Measurements from ENCODE around the gene USP25.

The USP25 gene

DNA sequence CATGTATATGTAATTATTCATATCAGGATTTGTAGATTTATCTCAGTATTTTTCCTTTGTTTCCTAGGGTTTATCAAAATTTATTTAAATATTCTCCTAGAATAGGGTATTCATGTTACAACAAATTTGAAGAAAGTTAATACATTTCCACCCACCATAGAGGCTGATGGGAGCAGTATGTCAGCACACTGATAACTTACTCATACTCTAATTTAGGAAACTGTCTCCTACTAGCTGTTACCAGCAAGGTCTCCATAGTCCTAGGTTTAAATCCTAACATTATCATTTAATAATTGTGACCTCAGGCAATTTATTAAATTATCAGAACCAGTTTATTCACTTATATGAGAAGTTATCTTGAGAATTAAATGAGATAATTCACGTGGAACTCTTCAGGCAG is 127.0 kb downstream of the USP25 start:
- DNase-seq (ENCODE audit: low read depth, low spot score): no peak

DNA sequence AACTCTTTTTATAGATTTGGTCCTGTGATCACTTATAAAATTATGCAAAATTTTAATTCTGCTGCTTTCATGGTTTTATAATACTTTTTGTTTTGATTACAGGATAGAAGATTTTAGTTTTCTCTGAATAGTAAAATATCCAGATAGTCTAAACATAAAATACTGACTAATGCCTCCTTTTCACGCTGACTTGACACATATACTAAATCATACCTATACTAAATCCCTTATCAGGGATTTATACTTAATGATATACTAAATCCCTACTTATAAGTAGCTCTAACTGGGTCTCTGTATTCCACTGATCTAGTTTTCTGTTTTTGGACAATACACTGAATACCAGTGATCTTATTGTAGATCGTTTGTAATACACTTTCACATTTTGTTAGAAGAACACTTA is 128.0 kb downstream of the USP25 start:
- no peak for DNase-seq (ENCODE audit: low read depth, low spot score)

DNA sequence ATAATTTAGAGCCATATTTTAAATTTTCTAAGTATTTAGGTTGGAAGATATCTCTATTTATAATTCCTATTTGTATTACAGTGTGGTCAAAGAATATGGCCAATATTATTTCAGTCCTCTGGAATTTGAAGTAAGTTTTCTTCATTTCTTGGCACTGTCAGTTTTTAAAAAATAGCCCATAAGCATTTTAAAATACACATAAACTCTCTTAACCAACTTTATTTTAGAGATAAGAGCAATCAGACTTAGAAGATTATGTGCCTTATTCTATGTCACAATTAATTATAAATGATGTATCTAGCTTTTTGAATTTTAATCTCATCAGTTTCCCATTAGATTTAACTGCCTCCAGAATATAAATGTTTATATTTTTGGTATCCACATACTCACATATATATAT is 130.8 kb downstream of the USP25 start:
- no peak for DNase-seq (ENCODE audit: low read depth, low spot score)

DNA sequence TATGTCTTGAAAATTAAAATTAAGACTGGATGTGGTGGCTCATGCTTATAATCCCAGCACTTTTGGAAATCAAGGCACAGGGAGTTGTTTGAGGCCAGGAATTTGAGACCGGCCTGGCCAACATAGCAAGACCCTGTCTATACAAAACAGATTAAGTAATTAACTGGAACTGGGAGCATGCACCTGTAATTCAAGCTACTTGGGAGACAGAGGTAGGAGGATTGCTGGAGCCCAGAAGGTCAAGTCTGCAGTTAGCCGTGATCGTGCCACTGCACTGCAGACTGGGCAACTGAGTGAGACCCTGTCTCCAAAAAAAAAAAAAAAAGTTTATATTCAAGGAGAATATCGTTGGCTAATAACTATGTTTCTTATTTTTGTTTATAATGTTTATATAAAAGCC is 139.2 kb downstream of the USP25 start:
- DNase-seq (ENCODE audit: low read depth, low spot score): no peak

DNA sequence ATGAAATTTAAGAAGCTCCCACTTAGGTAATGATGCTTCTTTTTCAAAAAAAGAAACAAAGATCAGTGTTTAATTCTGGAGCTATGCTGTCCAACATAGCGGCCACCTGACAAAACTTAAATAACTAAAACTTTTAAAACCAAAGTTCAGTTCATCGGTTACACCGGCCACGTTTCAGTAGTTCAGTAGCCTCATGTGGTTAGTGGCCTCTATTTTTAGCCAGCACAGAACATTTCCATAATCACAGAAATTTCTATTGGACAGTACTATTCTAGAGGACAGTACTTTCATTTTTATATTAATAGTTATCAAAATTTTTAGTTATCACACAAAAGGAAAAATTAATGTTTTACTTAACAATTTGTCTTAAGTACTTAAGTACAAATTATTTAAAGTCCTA is 141.0 kb downstream of the USP25 start:
- DNase-seq (ENCODE audit: low read depth, low spot score): no peak

DNA sequence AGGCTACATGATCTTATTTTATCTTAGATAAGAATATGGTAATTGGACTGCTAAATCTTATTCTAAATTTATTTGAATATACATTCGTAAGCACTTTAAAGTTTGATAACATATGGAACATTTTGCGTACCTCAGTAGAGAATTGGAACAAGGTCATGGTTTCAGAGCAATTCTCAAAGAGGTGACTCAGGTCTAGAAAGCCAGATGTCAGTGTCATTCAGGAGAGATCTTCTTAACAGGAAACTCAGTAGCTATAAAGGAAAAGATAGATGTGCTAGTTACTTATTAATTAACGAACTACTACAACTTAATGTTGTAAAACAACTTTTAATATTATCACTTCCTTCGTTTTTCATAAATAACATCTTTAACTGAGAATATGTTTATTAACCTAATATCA is 142.5 kb downstream of the USP25 start:
- no peak for DNase-seq (ENCODE audit: low read depth, low spot score)

DNA sequence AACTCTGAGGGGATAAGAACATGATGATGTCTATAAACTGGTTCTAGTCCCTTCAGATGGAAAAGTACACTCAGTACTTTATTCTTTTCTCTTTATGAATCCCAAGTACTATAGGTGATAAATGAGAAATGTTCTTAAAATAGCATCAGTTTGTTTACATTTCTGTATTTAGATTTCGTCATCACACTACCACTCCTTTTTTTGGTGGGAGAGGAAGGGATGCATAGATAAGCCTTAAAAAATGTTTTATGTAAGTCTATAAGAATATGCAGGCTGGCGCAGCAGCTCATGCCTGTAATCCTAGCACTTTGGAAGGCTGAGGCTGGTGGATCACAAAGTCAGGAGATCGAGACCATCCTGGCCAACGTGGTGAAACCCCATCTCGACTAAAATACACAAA is 144.8 kb downstream of the USP25 start:
- no peak for DNase-seq (ENCODE audit: low read depth, low spot score)

DNA sequence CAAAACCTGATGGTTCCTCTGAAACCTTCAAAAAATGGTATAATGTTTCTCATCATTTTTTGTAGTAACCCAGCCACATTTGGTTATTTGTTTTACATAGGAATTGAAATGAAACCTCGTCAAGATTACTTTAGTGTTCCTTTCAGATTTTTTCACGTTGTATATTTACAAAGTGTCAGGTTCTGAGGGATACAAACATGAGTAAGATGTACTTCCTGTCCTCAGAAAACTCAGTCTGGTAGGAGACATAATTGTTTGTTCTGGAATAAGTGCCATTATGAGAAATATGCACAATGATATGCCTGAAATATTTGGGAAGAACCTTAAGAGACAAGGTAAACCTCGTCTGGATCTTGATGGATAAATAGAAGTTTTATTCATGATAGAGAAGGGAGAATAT is 145.5 kb downstream of the USP25 start:
- no peak for DNase-seq (ENCODE audit: low read depth, low spot score)

DNA sequence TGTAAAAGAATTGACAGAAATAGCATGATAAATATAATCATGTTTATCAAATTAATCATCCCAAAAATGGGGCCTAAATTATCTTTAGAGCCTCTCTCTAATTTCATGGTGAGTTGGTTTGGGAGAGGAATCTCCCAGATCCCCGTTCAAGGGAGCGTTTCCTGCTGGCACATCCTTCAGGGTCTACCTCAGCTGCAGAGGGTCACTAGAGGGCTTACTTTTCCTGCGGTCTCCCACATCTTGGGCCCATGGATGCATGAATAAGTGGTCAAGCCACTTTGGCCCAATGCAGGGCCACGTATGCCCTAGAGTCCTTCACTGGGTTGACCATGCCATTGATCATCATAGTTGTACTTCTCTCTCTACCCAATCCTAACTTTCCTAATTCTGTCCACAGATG is 164.1 kb downstream of the USP25 start:
- DNase-seq (ENCODE audit: low read depth, low spot score): no peak

DNA sequence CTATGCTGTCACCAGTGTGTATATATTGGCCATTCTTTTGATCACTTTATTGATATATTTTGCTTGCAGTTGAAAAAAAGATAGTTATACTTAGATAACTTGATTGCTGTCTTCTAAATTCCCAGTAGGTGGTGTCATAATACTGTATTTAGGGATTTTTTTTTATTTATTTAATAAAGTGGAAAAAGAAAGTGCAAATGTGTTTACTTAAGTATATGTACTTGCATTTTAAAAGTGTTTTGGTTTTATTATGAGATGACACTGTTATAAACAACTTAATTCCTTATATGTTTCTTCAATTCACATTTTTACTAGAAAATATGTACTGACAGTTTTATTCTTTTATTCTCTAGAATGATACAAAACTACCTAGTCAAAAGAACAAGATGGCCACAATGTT is 164.8 kb downstream of the USP25 start:
- no peak for DNase-seq (ENCODE audit: low read depth, low spot score)

DNA sequence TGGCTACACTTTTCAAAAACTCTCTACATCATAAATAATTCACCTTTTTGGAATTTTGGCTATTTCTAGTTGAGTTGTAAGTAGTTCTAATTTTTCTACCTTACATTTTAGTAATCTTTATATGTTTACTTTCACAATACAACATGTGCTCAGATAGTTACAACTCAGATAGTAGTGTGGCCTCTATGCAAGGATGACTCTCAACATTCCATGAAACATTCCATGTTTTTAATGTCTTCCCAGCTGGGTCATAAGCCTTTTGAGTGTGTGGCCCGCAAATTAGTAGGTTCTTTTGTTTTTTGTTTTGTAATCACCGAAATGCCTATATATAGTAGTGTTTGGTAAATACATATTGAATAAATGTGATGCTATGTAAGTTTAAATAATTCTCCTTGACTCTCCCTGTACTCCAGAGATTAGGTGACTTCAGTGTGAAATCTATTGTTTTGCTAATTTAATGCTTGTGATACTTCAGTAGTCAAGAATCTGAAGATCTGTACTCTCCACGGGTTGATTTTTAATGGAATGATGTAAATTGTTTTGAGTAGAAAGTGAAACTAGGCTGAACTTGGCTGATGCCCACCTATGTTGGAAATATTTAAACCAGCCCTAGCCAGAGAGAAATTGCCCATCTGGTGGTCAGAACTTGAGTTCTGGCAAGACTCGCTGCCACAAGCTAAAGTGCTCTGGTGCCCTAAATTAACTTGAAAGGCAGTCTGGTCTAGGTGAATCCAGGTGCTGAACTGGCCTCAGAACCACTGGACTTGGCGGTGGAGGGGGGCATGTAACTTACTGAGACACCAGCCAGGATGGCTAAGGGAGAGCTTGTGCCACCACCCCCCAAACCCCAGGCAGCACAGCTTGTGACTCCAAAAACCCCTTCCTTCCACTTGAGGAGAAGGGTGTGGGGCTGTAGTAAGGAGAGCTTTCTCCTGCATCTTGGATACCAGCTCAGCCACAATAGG is 165.6 kb downstream of the USP25 start:
- DNase-seq (ENCODE audit: low read depth, low spot score): no peak

DNA sequence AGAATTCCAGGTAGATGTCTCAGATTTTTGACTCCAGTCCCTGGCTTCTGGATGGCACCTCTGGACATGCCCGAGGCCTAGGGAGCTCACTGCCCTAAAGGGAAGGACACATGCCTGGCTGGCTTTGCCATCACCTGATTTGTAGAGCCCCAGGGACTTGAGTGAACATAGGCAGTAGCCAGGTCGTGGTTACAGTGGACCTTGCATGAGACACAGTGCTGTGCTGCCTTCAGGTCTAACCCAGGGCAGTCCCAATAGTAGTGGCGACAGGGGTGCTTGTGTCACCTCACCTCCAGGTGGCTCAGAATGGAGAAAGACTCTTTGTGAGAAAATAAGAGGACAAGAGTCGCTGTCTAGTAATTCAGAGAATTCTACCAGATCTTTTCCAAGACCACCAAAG is 166.7 kb downstream of the USP25 start:
- DNase-seq (ENCODE audit: low read depth, low spot score): no peak

DNA sequence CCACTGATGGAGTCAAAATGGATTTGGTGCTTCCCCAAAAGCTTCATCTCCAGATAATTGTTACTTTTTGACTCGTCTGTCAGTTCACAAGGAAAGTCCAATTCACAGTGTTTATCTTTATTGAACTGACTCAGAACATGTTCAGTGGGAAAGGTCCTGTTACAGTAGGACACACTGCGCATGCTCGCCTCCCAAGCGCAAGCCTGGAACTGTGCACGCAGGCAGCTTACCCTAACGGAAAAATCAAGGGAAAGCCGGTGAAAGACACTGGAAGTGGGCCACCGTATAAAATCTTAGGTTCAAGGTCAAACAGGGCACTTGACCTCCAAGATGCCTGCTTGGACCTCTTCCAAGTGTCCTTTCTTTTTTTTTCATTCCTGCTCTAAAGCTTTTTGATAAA is 174.6 kb downstream of the USP25 start:
- DNase-seq (ENCODE audit: low read depth, low spot score): no peak

DNA sequence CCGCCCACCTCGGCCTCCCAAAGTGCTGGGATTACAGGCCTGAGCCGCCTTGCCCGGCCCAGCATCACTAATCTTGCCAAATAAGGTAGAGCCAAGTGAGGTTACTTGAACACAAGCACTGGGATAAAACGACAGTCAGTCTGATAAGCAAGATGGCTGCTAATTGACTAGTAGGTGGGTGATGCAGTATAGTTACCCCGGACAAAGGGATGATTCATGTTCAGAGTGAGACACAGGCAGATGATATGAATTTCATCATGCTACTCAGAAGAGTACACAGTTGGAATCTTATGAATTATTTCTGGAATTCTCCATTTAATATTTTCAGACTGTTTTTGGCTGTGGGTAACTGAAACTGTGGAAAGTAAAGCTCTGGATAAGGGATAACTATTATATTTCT is 178.4 kb downstream of the USP25 start:
- DNase-seq (ENCODE audit: low read depth, low spot score): no peak

DNA sequence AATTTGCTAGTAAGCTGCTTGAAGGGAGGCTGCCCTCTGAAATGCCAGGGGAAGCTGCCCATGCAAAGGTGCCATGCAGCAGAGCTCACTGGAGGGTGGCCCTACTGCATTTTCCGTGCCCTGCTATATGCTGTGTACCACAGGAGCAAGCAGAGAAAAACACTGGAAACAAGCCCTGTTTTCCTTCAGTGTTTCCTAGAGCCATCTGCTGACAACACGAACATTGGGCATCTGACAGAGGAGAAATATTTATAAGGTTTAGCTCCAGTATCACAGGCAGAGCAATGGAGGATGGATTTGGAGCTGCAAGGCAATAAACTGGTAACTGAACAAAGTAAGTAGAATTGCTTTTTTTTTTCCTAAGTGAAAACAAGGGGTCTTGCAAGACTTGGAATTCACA is 198.4 kb downstream of the USP25 start:
- DNase-seq (ENCODE audit: low read depth, low spot score): no peak

DNA sequence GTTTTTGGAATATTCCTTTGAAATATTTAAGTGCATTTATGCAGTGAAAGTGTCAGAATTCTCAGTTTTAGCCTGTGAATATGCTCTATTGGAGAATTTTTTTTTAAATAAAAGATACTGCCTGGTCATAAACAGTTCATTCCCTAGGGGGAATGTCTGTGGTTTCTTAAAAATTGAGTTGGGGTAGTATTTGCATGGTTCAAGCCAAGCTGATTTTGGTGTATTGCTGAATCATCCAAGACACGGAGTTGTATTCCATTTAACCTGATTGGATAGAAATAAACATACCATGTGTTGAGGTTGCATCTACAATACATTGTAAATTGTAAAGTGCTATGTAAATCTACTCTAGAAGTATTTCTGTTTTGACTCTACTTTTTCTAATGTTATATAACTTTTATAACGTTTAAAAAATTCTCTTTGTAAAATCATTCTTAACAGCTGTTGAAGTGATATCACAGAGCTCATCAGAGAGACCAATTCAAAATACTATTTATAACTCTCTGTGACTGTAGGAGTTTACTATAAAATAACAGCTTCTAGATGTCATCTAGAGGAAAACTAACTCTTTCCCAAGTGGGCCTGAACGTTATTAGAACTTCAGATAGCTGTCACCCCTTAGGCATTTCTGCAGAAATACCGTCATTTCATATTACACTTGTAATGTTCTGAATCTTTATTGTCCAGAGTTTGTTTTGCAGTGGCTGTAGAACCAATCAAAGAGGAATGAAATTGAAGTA is 199.1 kb downstream of the USP25 start:
- DNase-seq (ENCODE audit: low read depth, low spot score): no peak

DNA sequence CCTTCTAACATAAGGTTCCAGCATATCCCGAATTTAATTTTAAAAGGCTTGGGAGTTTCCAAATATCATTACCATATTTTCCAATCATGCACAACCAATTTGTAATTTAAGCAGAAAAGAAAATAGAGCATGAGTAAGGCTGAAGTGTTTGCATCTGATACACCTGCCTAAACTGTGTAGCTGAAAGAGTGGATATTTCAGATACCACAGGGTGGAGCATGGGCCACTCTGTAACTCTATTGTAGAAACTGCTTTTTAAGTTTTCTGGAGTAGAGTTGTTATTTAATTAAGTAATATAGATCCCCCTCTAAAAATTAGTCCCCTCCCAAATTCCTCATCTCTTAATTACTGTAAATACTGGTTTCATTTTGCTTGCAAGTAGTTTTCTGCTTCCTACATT is 199.8 kb downstream of the USP25 start:
- DNase-seq (ENCODE audit: low read depth, low spot score): no peak
